Endothelial cell of umbilical vein (primary cell): ENCODE measurements around the gene THOC5. TPM values are rescaled to one million over a fixed set of nuclear protein-coding genes. Genes with fewer than 3 reads are reported as not detected.

ENCODE experiments used
- BruUV-seq: library from RNA; stranded (reverse); fragments of 400-500 nt; replicated peaks from 2 replicates; lab custom pipeline; 2021; lab: Mats Ljungman, UMichigan
- CTCF ChIA-PET: fragments of 300-600, 350-600 bp; sonication (Branson Sonifier 250); formaldehyde crosslinking; loops from one replicate; lab custom pipeline; 2021; ENCODE audit warnings: antibody characterized with exemption, inconsistent platforms; lab: Charles Lee
- POLR2A ChIA-PET: fragments of 300-600, 350-600 bp; sonication (Branson Sonifier 250); formaldehyde crosslinking; loops from one replicate; lab custom pipeline; 2021; ENCODE audit warnings: antibody characterized with exemption, inconsistent platforms; lab: Charles Lee
- DNase-seq: peaks from one replicate; pipeline ENCODE4 v3.0.0-alpha.2; 2011; ENCODE audit warnings: low read depth, low spot score
- FAIRE-seq: peaks from 2 replicates; lab custom pipeline; 2011; peaks lifted over from hg19 to GRCh38; lab: Jason Lieb, UNC
- H2AFZ ChIP-seq: 2 replicates; pipeline ENCODE4 v1.6.0; 2012; ENCODE audit warnings: low read depth, low read length, control low read depth, inconsistent platforms
- H3K27ac ChIP-seq: 2 replicates; pipeline ENCODE4 v1.5.1; 2011; ENCODE audit warnings: low read depth, mild to moderate bottlenecking, control low read depth, low read length, moderate library complexity; ENCODE audit not compliant: insufficient read depth
- H3K27me3 ChIP-seq, 2 experiments: 2 replicates each; pipeline versions ENCODE4 v1.6.0 to v1.6.1; 2011; ENCODE audit warnings: low read length in 2 of 2, mixed read lengths in 1 of 2; ENCODE audit not compliant: control insufficient read depth in 2 of 2, insufficient read depth in 2 of 2
- H3K36me3 ChIP-seq, 2 experiments: 2 replicates in 1 of 2; 3 replicates in 1 of 2; pipeline ENCODE4 v1.5.1; 2011; ENCODE audit warnings: low read length in 2 of 2, mild to moderate bottlenecking in 1 of 2, moderate library complexity in 1 of 2; ENCODE audit not compliant: control insufficient read depth in 2 of 2, insufficient read depth in 2 of 2; ENCODE audit errors: extremely low read depth in 1 of 2
- H3K4me1 ChIP-seq: 3 replicates; pipeline ENCODE4 v1.5.1; 2011; ENCODE audit warnings: mild to moderate bottlenecking, low read length; ENCODE audit not compliant: control insufficient read depth, insufficient read depth; ENCODE audit errors: extremely low read depth
- H3K4me2 ChIP-seq: 2 replicates; pipeline ENCODE4 v1.6.1; 2011; ENCODE audit warnings: low read length, control low read depth, mixed read lengths; ENCODE audit not compliant: insufficient read depth
- H3K4me3 ChIP-seq, 3 experiments: fragments of 200-600 bp in 1 of 3; sonication (generic), shearing (Covaris generic) in 1 of 3; replicated peaks in 1 of 3; 2 replicates each; pipeline ENCODE4 v1.5.1; 2011 to 2016; ENCODE audit warnings: control low read depth in 3 of 3, low read length in 3 of 3, mild to moderate bottlenecking in 2 of 3, inconsistent platforms in 1 of 3, low read depth in 1 of 3, moderate library complexity in 1 of 3; ENCODE audit not compliant: insufficient read depth in 1 of 3
- H3K79me2 ChIP-seq: 2 replicates; pipeline ENCODE4 v1.6.0; 2012; ENCODE audit warnings: low read length, inconsistent platforms; ENCODE audit not compliant: control insufficient read depth, insufficient read depth
- H3K9ac ChIP-seq: replicated peaks from 2 replicates; pipeline ENCODE3; 2011; ENCODE audit warnings: low read length, control low read depth; ENCODE audit not compliant: insufficient read depth; ENCODE audit errors: extremely low read depth
- H3K9me1 ChIP-seq: replicated peaks from 3 replicates; pipeline ENCODE4 v1.6.0; 2011; ENCODE audit warnings: mild to moderate bottlenecking, low read length; ENCODE audit not compliant: control insufficient read depth, insufficient read depth; ENCODE audit errors: extremely low read depth
- H3K9me3 ChIP-seq: replicated peaks from 2 replicates; pipeline ENCODE4 v1.5.1; 2012; ENCODE audit warnings: low read length, inconsistent platforms; ENCODE audit not compliant: control insufficient read depth, insufficient read depth
- H4K20me1 ChIP-seq: replicated peaks from 2 replicates; pipeline ENCODE3; 2011; ENCODE audit warnings: mild to moderate bottlenecking, low read length; ENCODE audit not compliant: control insufficient read depth, insufficient read depth; ENCODE audit errors: extremely low read depth
- EZH2 ChIP-seq: IDR thresholded peaks from 2 replicates; pipeline ENCODE4 v1.6.1; 2012; ENCODE audit warnings: borderline replicate concordance, low read depth, mild to moderate bottlenecking, moderate library complexity, low read length, inconsistent platforms; ENCODE audit not compliant: severe bottlenecking
- FOS ChIP-seq: IDR thresholded peaks from 2 replicates; pipeline ENCODE4 v1.6.1; 2011; ENCODE audit warnings: mild to moderate bottlenecking, low read length, moderate library complexity, borderline replicate concordance; ENCODE audit not compliant: insufficient read depth
- GATA2 ChIP-seq: IDR thresholded peaks from 2 replicates; pipeline ENCODE4 v1.7.0; 2011; ENCODE audit warnings: low read depth, mild to moderate bottlenecking, moderate library complexity, mixed read lengths, low read length; ENCODE audit not compliant: insufficient read length, insufficient read depth
- JUN ChIP-seq: IDR thresholded peaks from 2 replicates; pipeline ENCODE4 v1.6.1; 2011; ENCODE audit warnings: borderline replicate concordance, low read depth; ENCODE audit not compliant: insufficient read length, insufficient read depth
- MYC ChIP-seq: IDR thresholded peaks from one replicate; pipeline ENCODE4 v1.6.1; 2011; ENCODE audit warnings: mild to moderate bottlenecking, low read depth, low read length
- POLR2A ChIP-seq: IDR thresholded peaks from 2 replicates; pipeline ENCODE4 v1.6.1; 2012; ENCODE audit warnings: low read depth, mild to moderate bottlenecking, control low read depth, low read length
- POLR2AphosphoS5 ChIP-seq: IDR thresholded peaks from 2 replicates; pipeline ENCODE4 v1.6.1; 2012; ENCODE audit warnings: low read depth, mild to moderate bottlenecking, control low read depth, low read length, moderate library complexity; ENCODE audit not compliant: insufficient read depth
- dilution Hi-C: fragments of 300-500 bp; cut with MboI; formaldehyde crosslinking; loops from one replicate; pipeline ENCODE4 v1.15.0; 2019; ENCODE audit warnings: low sequenced_read_pairs; ENCODE audit not compliant: extremely low pct_ligation_motif_present
- intact Hi-C: fragments of 100-400 bp; cut with micrococcal nuclease; formaldehyde crosslinking; loops from one replicate; pipeline ENCODE4 v1.10.0; 2022
- polyA plus RNA-seq, 4 experiments: library from polyadenylated mRNA; depleted of rRNA in 3 of 4; stranded (reverse) in 3 of 4; unstranded in 1 of 4; fragments of >200 nt; gene quantifications; 2 replicates each; pipeline versions ENCODE4 v1.2.1 to v1.2.3, GENCODE V29; 2011 to 2012; ENCODE audit warnings: missing spikeins in 1 of 4
- total RNA-seq: library from RNA; stranded (reverse); gene quantifications from 2 replicates; pipeline ENCODE4 v1.2.3, GENCODE V29; 2021
- TF ChIP-seq, protein P1 (sequence below), 2 donors: IDR thresholded peaks; 1 replicate in 1 of 2; 2 replicates in 1 of 2; pipeline ENCODE4 v1.5.1; 2011; ENCODE audit warnings: low read length in 2 of 2, mild to moderate bottlenecking in 2 of 2, moderate library complexity in 2 of 2, control low read depth in 1 of 2, inconsistent platforms in 1 of 2, low read depth in 1 of 2; ENCODE audit not compliant: insufficient read depth in 1 of 2; ENCODE audit errors: extremely low read depth in 1 of 2
- TF ChIP-seq, protein P2 (sequence below): IDR thresholded peaks from 2 replicates; pipeline ENCODE4 v1.6.1; 2011; ENCODE audit not compliant: insufficient read depth, insufficient read length

THOC5 gene
- total and polyA plus RNA-seq, 2 donors (not counting 3 experiments of a cell fraction or from before 2014, with no cell fraction given): 35.0 to 82.9 TPM

DNA sequence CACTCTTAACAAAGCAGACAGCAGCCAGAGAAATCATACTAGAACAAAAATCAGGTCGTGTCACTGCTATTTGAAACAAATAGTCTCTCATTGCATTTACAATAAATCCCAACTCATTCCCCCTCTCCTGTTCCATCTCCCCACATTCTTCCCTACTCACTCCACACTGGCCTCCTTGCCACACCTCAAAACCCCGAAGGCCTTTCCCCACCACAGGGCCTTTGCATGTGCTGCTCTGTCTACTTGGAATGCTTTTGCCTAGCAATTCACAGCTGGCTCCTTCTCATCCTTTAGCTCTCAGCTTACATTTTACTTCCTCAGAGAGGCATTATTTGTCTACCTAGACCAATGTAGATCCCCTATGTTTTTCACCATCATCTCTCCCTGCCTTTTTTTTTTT lies 6.3 kb upstream of the THOC5 start:
- no peaks in the 10 kb centered on the region for H4K20me1 ChIP-seq
- H3K27me3 ChIP-seq: no peaks in the 10 kb centered on the region
- H3K4me3 ChIP-seq: no peak overlapping the region
- POLR2A ChIA-PET: no interaction called here
- H3K4me2 ChIP-seq: no peak overlapping the region
- peaks cover 5 to 28% of the 10 kb centered on the region in 2 experiments for H3K36me3 ChIP-seq
- dilution Hi-C loops: no loop called here
- no peaks in the 10 kb centered on the region for H3K9me1 ChIP-seq
- no peaks in the 10 kb centered on the region for H3K79me2 ChIP-seq
- H3K27ac ChIP-seq: no peak overlapping the region
- no peak for DNase-seq
- no peak overlapping the region for H3K9ac ChIP-seq
- CTCF ChIA-PET: no interaction called here
- no peaks in the 10 kb centered on the region for H3K4me1 ChIP-seq
- H3K9me3 ChIP-seq: no peaks in the 10 kb centered on the region
- no peak for FAIRE-seq
- intact Hi-C loops: no loop called here
- no TSS peak for BruUV-seq
- TF ChIP-seq, protein P1, sequence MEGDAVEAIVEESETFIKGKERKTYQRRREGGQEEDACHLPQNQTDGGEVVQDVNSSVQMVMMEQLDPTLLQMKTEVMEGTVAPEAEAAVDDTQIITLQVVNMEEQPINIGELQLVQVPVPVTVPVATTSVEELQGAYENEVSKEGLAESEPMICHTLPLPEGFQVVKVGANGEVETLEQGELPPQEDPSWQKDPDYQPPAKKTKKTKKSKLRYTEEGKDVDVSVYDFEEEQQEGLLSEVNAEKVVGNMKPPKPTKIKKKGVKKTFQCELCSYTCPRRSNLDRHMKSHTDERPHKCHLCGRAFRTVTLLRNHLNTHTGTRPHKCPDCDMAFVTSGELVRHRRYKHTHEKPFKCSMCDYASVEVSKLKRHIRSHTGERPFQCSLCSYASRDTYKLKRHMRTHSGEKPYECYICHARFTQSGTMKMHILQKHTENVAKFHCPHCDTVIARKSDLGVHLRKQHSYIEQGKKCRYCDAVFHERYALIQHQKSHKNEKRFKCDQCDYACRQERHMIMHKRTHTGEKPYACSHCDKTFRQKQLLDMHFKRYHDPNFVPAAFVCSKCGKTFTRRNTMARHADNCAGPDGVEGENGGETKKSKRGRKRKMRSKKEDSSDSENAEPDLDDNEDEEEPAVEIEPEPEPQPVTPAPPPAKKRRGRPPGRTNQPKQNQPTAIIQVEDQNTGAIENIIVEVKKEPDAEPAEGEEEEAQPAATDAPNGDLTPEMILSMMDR (IDR thresholded peaks at IDR 0.05; ENCODE audit: extremely low read depth in 1 of 2, insufficient read depth in 1 of 2, low read depth in 1 of 2, low read length in 2 of 2): no peak
- TF ChIP-seq FOS (no peak), JUN (no peak), POLR2A (no peak), POLR2AphosphoS5 (no peak), MYC (no peak), EZH2 (no peak), GATA2 (no peak)
- TF ChIP-seq, protein P2, sequence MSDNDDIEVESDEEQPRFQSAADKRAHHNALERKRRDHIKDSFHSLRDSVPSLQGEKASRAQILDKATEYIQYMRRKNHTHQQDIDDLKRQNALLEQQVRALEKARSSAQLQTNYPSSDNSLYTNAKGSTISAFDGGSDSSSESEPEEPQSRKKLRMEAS: no peak
- H2AFZ ChIP-seq: no peak overlapping the region
